ENCODE data around the gene ASCC3.

The ASCC3 gene

DNA sequence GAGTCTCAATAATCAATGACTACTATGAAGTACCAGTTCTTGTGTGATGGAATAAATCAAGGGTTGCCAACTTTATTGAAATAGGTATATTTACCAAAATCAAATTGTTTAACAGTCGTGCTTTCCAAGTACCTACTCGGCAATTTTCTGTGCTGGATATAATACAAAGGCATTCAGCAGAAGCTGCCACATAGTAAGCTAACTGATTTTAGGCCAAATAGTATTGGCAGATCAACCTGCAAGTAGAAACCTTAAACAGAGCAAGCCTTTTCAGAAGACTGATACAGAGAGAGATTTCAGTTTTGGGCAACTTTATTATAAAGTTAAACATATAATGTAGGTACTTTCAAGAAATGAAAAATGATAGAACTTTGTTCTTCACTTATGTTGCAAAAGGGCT lies 174.6 kb downstream of the ASCC3 start:
- no peaks in the 10 kb centered on the region for H3K9me2 ChIP-seq (replicated peaks; ENCODE audit: control insufficient read depth, low read length)
- H3K36me3 ChIP-seq (ENCODE audit: control insufficient read depth, low read length) = no peaks in the 10 kb centered on the region
- no peak overlapping the region for H3K4me2 ChIP-seq (ENCODE audit: low read length)
- no peak overlapping the region for H3K4me3 ChIP-seq (ENCODE audit: low read length)
- H3K27me3 ChIP-seq (ENCODE audit: control insufficient read depth, low read length) = no peaks in the 10 kb centered on the region
- peaks cover 4% of the 10 kb centered on the region; the same call in 1 of the 2 replicates for H3K9me3 ChIP-seq (ENCODE audit: control insufficient read depth, insufficient read depth, low read length)
- no peaks in the 10 kb centered on the region for H3K79me2 ChIP-seq (ENCODE audit: control insufficient read depth, low read length)
- no peak overlapping the region for H3K27ac ChIP-seq (ENCODE audit: low read depth, low read length)
- no peaks in the 10 kb centered on the region for H3F3A ChIP-seq (ENCODE audit: control insufficient read depth, insufficient read depth)
- H3K4me1 ChIP-seq (ENCODE audit: control insufficient read depth, low read length) = no peaks in the 10 kb centered on the region
- TF ChIP-seq, protein P1, sequence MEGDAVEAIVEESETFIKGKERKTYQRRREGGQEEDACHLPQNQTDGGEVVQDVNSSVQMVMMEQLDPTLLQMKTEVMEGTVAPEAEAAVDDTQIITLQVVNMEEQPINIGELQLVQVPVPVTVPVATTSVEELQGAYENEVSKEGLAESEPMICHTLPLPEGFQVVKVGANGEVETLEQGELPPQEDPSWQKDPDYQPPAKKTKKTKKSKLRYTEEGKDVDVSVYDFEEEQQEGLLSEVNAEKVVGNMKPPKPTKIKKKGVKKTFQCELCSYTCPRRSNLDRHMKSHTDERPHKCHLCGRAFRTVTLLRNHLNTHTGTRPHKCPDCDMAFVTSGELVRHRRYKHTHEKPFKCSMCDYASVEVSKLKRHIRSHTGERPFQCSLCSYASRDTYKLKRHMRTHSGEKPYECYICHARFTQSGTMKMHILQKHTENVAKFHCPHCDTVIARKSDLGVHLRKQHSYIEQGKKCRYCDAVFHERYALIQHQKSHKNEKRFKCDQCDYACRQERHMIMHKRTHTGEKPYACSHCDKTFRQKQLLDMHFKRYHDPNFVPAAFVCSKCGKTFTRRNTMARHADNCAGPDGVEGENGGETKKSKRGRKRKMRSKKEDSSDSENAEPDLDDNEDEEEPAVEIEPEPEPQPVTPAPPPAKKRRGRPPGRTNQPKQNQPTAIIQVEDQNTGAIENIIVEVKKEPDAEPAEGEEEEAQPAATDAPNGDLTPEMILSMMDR (IDR thresholded peaks at IDR 0.05; ENCODE audit: low read depth, low read length, poor library complexity, severe bottlenecking) = no peak
- no peak for TF ChIP-seq EZH2phosphoT487 (IDR thresholded peaks at IDR 0.05; ENCODE audit: borderline replicate concordance, low read length)
- no peaks in the 10 kb centered on the region for H4K20me1 ChIP-seq (ENCODE audit: control insufficient read depth, insufficient read depth, low read depth, low read length)

DNA sequence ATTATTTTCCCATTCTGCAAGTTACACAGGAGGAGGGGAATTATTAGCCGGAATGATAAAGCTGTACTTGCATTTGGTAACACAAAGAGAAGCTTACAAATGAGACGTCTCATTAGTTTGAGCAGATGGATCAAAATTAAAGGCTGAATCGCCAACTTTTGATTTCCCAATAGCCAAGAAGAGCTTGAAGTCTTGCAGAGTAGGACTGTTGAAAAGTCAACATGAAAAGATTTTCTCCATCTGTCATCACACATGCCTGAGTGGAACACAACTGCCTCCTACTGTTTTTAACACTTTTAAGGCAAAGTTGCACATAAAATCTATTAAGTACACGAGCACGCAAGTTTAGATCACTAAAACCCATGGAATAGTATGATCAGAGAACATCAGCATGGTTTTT lies 176.2 kb downstream of the ASCC3 start:
- Histone ChIP-seq H3K79me2 (ENCODE audit: control insufficient read depth, low read length) (no peaks in the 10 kb centered on the region), H4K20me1 (ENCODE audit: control insufficient read depth, insufficient read depth, low read depth, low read length) (no peaks in the 10 kb centered on the region), H3K4me1 (ENCODE audit: control insufficient read depth, low read length) (no peaks in the 10 kb centered on the region), H3K9me2 (replicated peaks; ENCODE audit: control insufficient read depth, low read length) (no peaks in the 10 kb centered on the region), H3K36me3 (ENCODE audit: control insufficient read depth, low read length) (no peaks in the 10 kb centered on the region), H3K27ac (ENCODE audit: low read depth, low read length) (no peak overlapping the region), H3K4me2 (ENCODE audit: low read length) (no peak overlapping the region), H3K9me3 (ENCODE audit: control insufficient read depth, insufficient read depth, low read length) (peaks cover 4% of the 10 kb centered on the region; the same call in 1 of the 2 replicates), H3F3A (ENCODE audit: control insufficient read depth, insufficient read depth) (no peaks in the 10 kb centered on the region), H3K4me3 (ENCODE audit: low read length) (no peak overlapping the region), H3K27me3 (ENCODE audit: control insufficient read depth, low read length) (no peaks in the 10 kb centered on the region)
- TF ChIP-seq EZH2phosphoT487 (IDR thresholded peaks at IDR 0.05; ENCODE audit: borderline replicate concordance, low read length) = no peak
- TF ChIP-seq, protein P1 (IDR thresholded peaks at IDR 0.05; ENCODE audit: low read depth, low read length, poor library complexity, severe bottlenecking) = no peak

DNA sequence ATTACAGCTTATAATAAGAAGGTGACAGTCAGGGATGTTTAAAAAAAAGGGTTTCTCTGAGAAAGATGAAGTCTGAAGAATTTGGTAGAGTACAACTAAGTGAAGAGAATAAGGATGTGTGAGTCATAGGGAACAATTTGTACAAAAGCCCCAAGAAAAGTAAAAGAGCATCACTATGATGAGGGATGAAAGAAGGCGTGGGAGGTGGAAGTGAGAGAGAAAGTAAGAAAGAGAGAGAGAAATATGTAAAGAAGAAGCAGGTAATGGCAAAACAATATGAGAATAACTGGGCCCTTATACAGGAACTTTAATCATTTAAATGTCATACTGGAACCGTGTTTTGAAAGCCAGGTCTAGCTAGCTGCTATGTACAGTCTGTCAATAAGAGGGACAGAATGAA lies 179.4 kb downstream of the ASCC3 start:
- no peaks in the 10 kb centered on the region for H3K27me3 ChIP-seq (ENCODE audit: control insufficient read depth, low read length)
- H3K9me2 ChIP-seq (replicated peaks; ENCODE audit: control insufficient read depth, low read length) = no peaks in the 10 kb centered on the region
- peaks cover 4% of the 10 kb centered on the region; the same call in 1 of the 2 replicates for H3K9me3 ChIP-seq (ENCODE audit: control insufficient read depth, insufficient read depth, low read length)
- H4K20me1 ChIP-seq (ENCODE audit: control insufficient read depth, insufficient read depth, low read depth, low read length) = no peaks in the 10 kb centered on the region
- H3K36me3 ChIP-seq (ENCODE audit: control insufficient read depth, low read length) = no peaks in the 10 kb centered on the region
- TF ChIP-seq, protein P1 (IDR thresholded peaks at IDR 0.05; ENCODE audit: low read depth, low read length, poor library complexity, severe bottlenecking) = no peak
- TF ChIP-seq EZH2phosphoT487 (IDR thresholded peaks at IDR 0.05; ENCODE audit: borderline replicate concordance, low read length) = no peak
- no peaks in the 10 kb centered on the region for H3K79me2 ChIP-seq (ENCODE audit: control insufficient read depth, low read length)
- H3K4me2 ChIP-seq (ENCODE audit: low read length) = no peak overlapping the region
- H3K4me1 ChIP-seq (ENCODE audit: control insufficient read depth, low read length) = no peaks in the 10 kb centered on the region
- H3K27ac ChIP-seq (ENCODE audit: low read depth, low read length) = no peak overlapping the region
- no peak overlapping the region for H3K4me3 ChIP-seq (ENCODE audit: low read length)
- no peaks in the 10 kb centered on the region for H3F3A ChIP-seq (ENCODE audit: control insufficient read depth, insufficient read depth)

Measured in DOHH2 (cell line).